GM21717 (cell line): ENCODE results near the gene MYO3B.
A peak's percentile ranks its signal among the peaks of the same experiment; 100 is the strongest.

Experiments used
- ATAC-seq: cut with Tn5 transposase; IDR thresholded peaks from one replicate; pipeline ENCODE4 v1.9.1; 2021; ENCODE audit warnings: mild to moderate bottlenecking, moderate library complexity; ENCODE audit not compliant: unreplicated experiment

The MYO3B gene

GRCh38 chr2:170501421-170502043 lies 323.6 kb downstream of the MYO3B start:
- no peak for ATAC-seq

GRCh38 chr2:170502361-170503130 lies 324.6 kb downstream of the MYO3B start:
- no peak for ATAC-seq

- ATAC-seq = no peak
Measured at GRCh38 chr2:170503563-170503962, 325.6 kb downstream of the MYO3B start.

GRCh38 chr2:170503971-170504809 lies 326.2 kb downstream of the MYO3B start:
- no peak for ATAC-seq

GRCh38 chr2:170504810-170505145 lies 326.8 kb downstream of the MYO3B start:
- ATAC-seq = no peak

GRCh38 chr2:170505631-170506275 lies 327.8 kb downstream of the MYO3B start:
- no peak for ATAC-seq

- no peak for ATAC-seq
Measured at GRCh38 chr2:170509452-170510193, 331.7 kb downstream of the MYO3B start.

- no peak for ATAC-seq
Measured at GRCh38 chr2:170512266-170512665, 334.3 kb downstream of the MYO3B start.

- ATAC-seq = no peak
Measured at GRCh38 chr2:170514140-170514539, 336.2 kb downstream of the MYO3B start.

GRCh38 chr2:170517538-170517937 lies 339.6 kb downstream of the MYO3B start:
- ATAC-seq = no peak

GRCh38 chr2:170518911-170519310 lies 341.0 kb downstream of the MYO3B start:
- ATAC-seq = no peak

- no peak for ATAC-seq
Measured at GRCh38 chr2:170521299-170521698, 343.4 kb downstream of the MYO3B start.

- ATAC-seq = no peak
Measured at GRCh38 chr2:170523506-170523905, 345.6 kb downstream of the MYO3B start.

- ATAC-seq = peak; percentile 78
Measured at GRCh38 chr2:170524828-170525565, 347.1 kb downstream of the MYO3B start.

- ATAC-seq = no peak
Measured at GRCh38 chr2:170525566-170525900, 347.6 kb downstream of the MYO3B start.

GRCh38 chr2:170530284-170530745 lies 352.4 kb downstream of the MYO3B start:
- no peak for ATAC-seq

- no peak for ATAC-seq
Measured at GRCh38 chr2:170530803-170531564, 353.0 kb downstream of the MYO3B start.

- ATAC-seq = no peak
Measured at GRCh38 chr2:170531876-170532275, 353.9 kb downstream of the MYO3B start.

- peak; percentile 61 for ATAC-seq
Measured at GRCh38 chr2:170533156-170533555, 355.2 kb downstream of the MYO3B start.
